Measurements from ENCODE around the gene RBM42.

DNA sequence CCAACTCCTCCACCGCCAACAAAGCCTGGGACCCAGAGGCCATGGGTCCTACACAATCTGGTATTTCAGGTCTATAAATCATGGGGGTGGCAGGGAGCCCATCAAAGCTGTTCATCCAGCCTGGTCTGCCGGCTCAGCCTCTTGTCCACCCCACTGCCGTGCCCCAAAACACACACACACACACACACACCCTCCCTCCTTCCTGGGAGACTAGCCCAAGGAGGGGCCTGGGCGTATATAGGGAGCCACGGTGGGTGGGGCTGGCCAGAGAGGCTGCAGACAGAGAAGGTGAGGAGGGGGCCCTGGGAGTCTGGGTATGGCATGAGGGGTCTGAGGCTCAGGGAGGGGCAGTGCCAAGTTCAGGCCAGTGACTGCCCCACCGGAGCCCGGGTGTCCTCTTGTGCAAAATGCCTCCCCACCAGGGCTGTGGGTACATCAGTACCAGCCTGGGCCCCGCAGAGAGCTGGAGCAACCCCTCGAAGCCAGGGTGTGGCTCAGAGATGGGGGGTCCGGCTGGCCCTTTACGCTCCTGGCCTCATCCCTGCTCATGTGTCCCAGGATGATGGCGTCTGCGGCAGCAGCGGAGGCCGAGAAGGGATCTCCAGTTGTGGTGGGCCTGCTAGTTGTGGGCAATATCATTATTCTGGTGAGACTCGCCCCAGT is 37.5 kb downstream of the RBM42 start, which contains the start of gene UPK1A:
- TF ChIP-seq, protein P1, sequence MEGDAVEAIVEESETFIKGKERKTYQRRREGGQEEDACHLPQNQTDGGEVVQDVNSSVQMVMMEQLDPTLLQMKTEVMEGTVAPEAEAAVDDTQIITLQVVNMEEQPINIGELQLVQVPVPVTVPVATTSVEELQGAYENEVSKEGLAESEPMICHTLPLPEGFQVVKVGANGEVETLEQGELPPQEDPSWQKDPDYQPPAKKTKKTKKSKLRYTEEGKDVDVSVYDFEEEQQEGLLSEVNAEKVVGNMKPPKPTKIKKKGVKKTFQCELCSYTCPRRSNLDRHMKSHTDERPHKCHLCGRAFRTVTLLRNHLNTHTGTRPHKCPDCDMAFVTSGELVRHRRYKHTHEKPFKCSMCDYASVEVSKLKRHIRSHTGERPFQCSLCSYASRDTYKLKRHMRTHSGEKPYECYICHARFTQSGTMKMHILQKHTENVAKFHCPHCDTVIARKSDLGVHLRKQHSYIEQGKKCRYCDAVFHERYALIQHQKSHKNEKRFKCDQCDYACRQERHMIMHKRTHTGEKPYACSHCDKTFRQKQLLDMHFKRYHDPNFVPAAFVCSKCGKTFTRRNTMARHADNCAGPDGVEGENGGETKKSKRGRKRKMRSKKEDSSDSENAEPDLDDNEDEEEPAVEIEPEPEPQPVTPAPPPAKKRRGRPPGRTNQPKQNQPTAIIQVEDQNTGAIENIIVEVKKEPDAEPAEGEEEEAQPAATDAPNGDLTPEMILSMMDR (conservative IDR thresholded peaks at IDR 0.05 in 1 of 2, IDR thresholded peaks at IDR 0.05 in 1 of 2; ENCODE audit: low read depth in 1 of 2, low read length in 2 of 2), result no peak
- no peak for TF ChIP-seq EZH2 (IDR thresholded peaks at IDR 0.05; ENCODE audit: low read length, missing control alignments)
